ENCODE data around the gene ADGRE3.

DNA sequence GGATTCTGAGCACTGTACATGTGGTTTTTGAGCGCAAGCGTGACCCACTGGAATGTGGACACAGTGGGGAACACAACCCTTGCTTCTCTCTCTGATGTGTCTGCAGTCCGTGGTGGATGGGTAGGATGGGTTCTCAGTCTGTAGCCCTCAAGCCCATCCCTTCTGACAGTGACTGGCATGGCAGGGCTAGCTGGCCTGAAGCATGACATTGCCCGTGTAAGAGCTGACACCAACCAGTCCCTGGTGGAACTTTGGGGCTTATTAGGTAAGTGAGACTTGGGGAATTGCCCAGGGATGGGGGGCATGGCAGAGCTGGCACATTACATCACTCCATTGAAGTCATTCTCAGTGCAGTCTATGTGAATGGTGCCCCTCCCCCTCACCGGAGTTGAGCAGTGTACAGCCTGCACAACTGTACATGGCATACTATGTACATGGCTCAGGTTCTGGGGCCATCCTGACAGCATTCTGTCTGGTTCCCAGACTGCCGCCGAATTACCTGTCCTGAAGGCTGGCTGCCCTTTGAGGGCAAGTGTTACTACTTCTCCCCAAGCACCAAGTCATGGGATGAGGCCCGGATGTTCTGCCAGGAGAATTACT is 75.0 kb downstream of the ADGRE3 start:
- TF ChIP-seq POLR2A (IDR thresholded peaks at IDR 0.05; ENCODE audit: low read length), result no peak
- TF ChIP-seq GATA1 (IDR thresholded peaks at IDR 0.05; ENCODE audit: low read depth, low read length), result no peak

Measured in erythroblast (primary cell).